Neuron (in vitro differentiated cells): ENCODE results near the gene PRDM10.
"Not testable (repeated sequence)": the region's sequence is repeated elsewhere in the genome, so short reads cannot be mapped to it uniquely, and the experiment has no call there.

Experiments
- H2AFZ ChIP-seq: one replicate; pipeline ENCODE4 v1.6.1; 2013; ENCODE audit warnings: low read depth, mild to moderate bottlenecking, inconsistent platforms, low read length, moderate library complexity
- H3K27me3 ChIP-seq: one replicate; pipeline ENCODE4 v1.6.1; 2013; ENCODE audit warnings: low read length; ENCODE audit not compliant: insufficient read depth
- H3K36me3 ChIP-seq: one replicate; pipeline ENCODE4 v1.6.1; 2013; ENCODE audit warnings: low read length; ENCODE audit not compliant: insufficient read depth
- H3K4me1 ChIP-seq: one replicate; pipeline ENCODE4 v1.6.1; 2013; ENCODE audit warnings: low read length; ENCODE audit not compliant: insufficient read depth
- H3K4me3 ChIP-seq: 2 replicates; pipeline ENCODE4 v1.5.1; 2013; ENCODE audit warnings: mild to moderate bottlenecking, low read length, moderate library complexity
- H3K9me3 ChIP-seq: one replicate; pipeline ENCODE4 v1.6.1; 2013; ENCODE audit warnings: low read length

The PRDM10 gene

GRCh38 chr11:129980086-129980485 lies 22.5 kb downstream of the PRDM10 start:
- no peaks in the 10 kb centered on the region for H3K27me3 ChIP-seq
- H3K9me3 ChIP-seq: no peaks in the 10 kb centered on the region
- H3K36me3 ChIP-seq: no peaks in the 10 kb centered on the region
- H3K4me1 ChIP-seq: peaks cover 16% of the 10 kb centered on the region
- H3K4me3 ChIP-seq: no peak overlapping the region
- no peak overlapping the region for H2AFZ ChIP-seq

DNA sequence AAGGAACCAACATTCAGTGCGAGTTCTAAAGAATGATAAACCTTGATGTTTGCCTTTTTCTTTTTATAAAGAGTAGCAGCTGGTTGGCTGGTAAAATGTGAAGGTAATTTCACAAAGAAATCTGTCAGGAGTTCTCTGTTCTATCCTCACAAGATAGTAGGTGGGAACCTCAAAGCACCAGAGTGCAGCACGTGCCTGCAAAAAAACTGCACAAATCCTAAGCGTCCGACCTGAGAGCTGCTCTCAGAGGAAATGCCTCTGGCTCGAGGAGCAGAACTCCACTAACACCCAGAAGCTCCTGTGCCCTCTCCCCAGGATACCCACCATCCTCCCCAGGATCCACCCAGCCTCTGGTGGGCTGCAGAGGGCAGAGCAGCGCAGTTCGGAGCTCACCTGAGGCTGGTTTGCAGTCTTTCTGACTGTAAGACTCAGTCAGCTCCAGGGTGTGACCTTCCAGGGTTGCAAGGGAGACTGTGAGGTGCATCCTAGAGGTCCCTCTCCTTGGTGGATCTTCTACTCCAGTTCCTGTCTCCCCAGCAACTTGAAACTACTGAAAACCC lies 23.5 kb downstream of the PRDM10 start:
- H3K4me1 ChIP-seq: peaks cover 10% of the 10 kb centered on the region
- no peaks in the 10 kb centered on the region for H3K9me3 ChIP-seq
- H3K36me3 ChIP-seq: no peaks in the 10 kb centered on the region
- H2AFZ ChIP-seq: no peak overlapping the region
- H3K4me3 ChIP-seq: no peak overlapping the region
- H3K27me3 ChIP-seq: no peaks in the 10 kb centered on the region

DNA sequence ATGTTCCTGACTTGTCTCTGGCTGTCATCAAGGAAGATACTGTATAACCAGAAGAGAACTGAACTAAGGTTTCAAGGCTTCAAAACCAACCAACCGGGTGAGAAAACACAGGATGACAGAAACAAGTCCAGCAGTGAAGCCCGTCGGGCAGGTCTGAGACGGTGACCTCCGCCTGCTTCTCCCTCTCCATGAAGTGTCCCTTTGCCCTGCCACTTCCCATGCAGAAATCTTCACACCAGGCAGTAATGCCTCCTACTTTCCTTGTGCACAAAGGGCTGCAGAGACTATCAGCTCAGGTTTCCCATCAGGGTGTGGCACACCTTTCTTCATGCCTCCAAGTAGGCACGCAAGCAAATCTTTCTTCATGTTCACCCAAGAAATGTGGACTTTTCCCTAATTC lies 24.2 kb downstream of the PRDM10 start:
- no peak overlapping the region for H3K4me3 ChIP-seq
- no peaks in the 10 kb centered on the region for H3K27me3 ChIP-seq
- no peaks in the 10 kb centered on the region for H3K9me3 ChIP-seq
- H3K36me3 ChIP-seq: no peaks in the 10 kb centered on the region
- no peak overlapping the region for H2AFZ ChIP-seq
- peaks cover 15% of the 10 kb centered on the region for H3K4me1 ChIP-seq

- H3K4me3 ChIP-seq: no peak overlapping the region
- H3K27me3 ChIP-seq: no peaks in the 10 kb centered on the region
- no peaks in the 10 kb centered on the region for H3K36me3 ChIP-seq
- peaks cover 27% of the 10 kb centered on the region for H3K4me1 ChIP-seq
- no peaks in the 10 kb centered on the region for H3K9me3 ChIP-seq
- no peak overlapping the region for H2AFZ ChIP-seq
Observed at GRCh38 chr11:129976328-129976727, 26.3 kb downstream of the PRDM10 start.

DNA sequence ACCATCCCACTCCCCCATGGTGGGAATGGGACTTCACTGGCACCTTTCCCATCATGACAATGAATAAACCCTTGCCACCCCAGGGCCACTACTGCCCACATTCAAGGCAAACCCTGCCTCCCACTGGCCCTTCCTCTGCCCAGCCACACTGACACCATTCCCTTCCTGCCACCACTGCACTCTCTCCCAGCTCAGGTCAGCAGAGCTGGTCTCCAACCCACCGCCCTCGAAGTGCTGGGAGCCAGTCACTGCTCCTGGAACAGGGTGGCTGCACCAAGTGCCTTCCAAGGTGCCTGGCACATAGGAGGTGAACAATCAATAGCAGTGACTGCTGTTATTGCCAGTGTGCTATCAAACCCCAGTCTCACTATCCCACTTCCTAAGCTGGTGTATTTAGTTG lies 27.1 kb downstream of the PRDM10 start:
- Histone ChIP-seq H3K4me3 (no peak overlapping the region), H3K36me3 (no peaks in the 10 kb centered on the region), H2AFZ (no peak overlapping the region)

GRCh38 chr11:129974672-129975071 lies 28.0 kb downstream of the PRDM10 start:
- Histone ChIP-seq H3K9me3 (no peaks in the 10 kb centered on the region), H2AFZ (no peak overlapping the region), H3K27me3 (no peaks in the 10 kb centered on the region), H3K4me3 (no peak overlapping the region), H3K4me1 (peaks cover 27% of the 10 kb centered on the region), H3K36me3 (no peaks in the 10 kb centered on the region)

More for the DNA sequence above, 27.1 kb downstream of the PRDM10 start:
- Histone ChIP-seq H3K27me3 (no peaks in the 10 kb centered on the region), H3K4me1 (peaks cover 27% of the 10 kb centered on the region), H3K9me3 (no peaks in the 10 kb centered on the region)

GRCh38 chr11:129974237-129974636 lies 28.4 kb downstream of the PRDM10 start:
- no peaks in the 10 kb centered on the region for H3K27me3 ChIP-seq
- H2AFZ ChIP-seq: no peak overlapping the region
- H3K4me3 ChIP-seq: no peak overlapping the region
- no peaks in the 10 kb centered on the region for H3K9me3 ChIP-seq
- H3K4me1 ChIP-seq: peaks cover 27% of the 10 kb centered on the region
- H3K36me3 ChIP-seq: no peaks in the 10 kb centered on the region

GRCh38 chr11:129973809-129974208 lies 28.8 kb downstream of the PRDM10 start:
- Histone ChIP-seq H3K9me3 (no peaks in the 10 kb centered on the region), H3K4me1 (peaks cover 27% of the 10 kb centered on the region), H2AFZ (no peak overlapping the region), H3K27me3 (no peaks in the 10 kb centered on the region), H3K4me3 (no peak overlapping the region), H3K36me3 (no peaks in the 10 kb centered on the region)

GRCh38 chr11:129973068-129973467 lies 29.6 kb downstream of the PRDM10 start:
- H2AFZ ChIP-seq: no peak overlapping the region
- H3K27me3 ChIP-seq: no peaks in the 10 kb centered on the region
- no peaks in the 10 kb centered on the region for H3K9me3 ChIP-seq
- H3K36me3 ChIP-seq: no peaks in the 10 kb centered on the region
- no peak overlapping the region for H3K4me3 ChIP-seq
- peaks cover 27% of the 10 kb centered on the region for H3K4me1 ChIP-seq

DNA sequence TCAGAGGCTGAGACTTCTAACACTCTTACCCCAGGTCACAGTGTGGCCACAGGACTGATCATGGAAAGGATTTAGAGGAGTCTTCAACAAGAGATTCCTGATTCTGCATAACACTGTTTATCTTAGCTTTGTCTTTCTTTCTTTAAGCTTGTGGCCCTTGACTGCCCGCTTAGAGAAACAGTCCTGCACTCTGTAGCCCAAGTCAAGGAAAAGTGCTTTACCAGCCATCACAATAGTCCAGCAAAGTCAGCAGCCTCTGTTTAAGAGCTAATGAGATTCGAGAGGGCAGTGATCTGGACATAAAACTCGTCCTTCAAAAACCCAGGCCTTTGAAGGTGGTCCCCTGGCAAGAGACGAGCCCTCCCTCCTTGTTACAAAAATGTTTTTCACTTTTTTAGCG lies 30.0 kb downstream of the PRDM10 start:
- Histone ChIP-seq H3K4me1 (peaks cover 27% of the 10 kb centered on the region), H2AFZ (no peak overlapping the region)

GRCh38 chr11:129971856-129972255 lies 30.8 kb downstream of the PRDM10 start:
- not testable (repeated sequence) for H3K27me3 ChIP-seq, H2AFZ ChIP-seq, H3K36me3 ChIP-seq, H3K4me3 ChIP-seq, H3K9me3 ChIP-seq
- peaks cover 25% of the 10 kb centered on the region for H3K4me1 ChIP-seq

More for the DNA sequence above, 30.0 kb downstream of the PRDM10 start:
- H3K36me3 ChIP-seq: no peaks in the 10 kb centered on the region
- no peaks in the 10 kb centered on the region for H3K27me3 ChIP-seq
- no peaks in the 10 kb centered on the region for H3K9me3 ChIP-seq
- no peak overlapping the region for H3K4me3 ChIP-seq

DNA sequence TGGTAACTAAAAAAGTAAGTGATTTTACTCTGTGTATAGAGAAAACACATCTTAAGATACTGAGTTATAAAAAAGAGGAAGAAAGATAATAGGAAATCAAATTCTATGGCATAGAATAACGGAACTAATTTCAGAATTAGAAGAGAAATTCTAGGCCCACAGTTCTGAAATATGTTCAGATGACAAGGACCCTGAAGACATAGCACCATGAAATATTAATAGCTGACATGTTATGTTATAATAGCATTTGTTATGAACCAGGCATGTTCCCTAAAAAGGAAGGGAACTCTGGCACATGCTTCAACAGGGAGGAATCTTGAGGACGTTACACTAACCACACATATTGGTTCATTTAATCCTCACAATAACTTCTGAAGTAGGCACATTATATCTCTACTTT lies 32.7 kb downstream of the PRDM10 start:
- H3K4me3 ChIP-seq: no peak overlapping the region
- H2AFZ ChIP-seq: no peak overlapping the region
- peaks cover 17% of the 10 kb centered on the region for H3K4me1 ChIP-seq
- no peaks in the 10 kb centered on the region for H3K27me3 ChIP-seq
- no peaks in the 10 kb centered on the region for H3K36me3 ChIP-seq
- no peaks in the 10 kb centered on the region for H3K9me3 ChIP-seq

DNA sequence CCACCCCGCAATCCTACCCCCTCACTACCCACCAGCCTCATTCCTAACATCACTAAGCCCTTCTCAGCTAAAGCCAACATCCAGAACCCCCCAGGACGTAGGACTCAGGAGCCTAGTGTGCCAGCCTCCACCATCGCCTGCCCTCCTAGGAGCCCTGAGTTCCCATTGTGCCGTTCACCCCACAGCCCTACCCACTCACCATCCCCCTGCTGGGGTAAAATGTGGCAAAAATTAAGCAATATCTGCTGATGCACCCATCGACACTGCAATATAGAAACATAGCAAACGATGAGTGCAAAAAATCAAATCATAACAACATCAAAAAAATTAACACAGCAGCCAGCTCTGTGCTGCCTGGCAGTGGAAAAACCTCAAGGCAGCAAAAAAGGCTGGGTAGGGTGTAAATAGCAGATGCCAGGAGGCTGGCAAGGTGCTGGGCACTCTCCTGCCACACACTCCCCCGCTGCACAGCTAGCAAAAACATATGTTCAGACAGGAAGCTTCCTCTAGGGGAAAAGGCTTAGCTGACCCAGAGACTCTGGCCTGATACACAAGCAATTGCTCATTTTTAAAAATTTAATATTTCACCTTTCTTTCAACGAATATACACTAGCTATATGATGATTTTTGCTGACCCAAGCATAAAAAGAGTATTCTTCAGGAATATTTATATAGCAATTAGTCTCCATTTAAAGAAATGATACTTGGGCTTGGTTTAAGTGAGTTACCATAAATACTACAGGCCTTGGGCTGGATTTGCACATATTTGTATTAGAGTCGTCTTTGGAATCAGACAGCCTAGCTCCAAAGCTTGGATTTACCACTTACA lies 33.8 kb downstream of the PRDM10 start:
- Histone ChIP-seq H3K27me3 (no peaks in the 10 kb centered on the region), H3K4me3 (no peak overlapping the region), H3K9me3 (no peaks in the 10 kb centered on the region), H3K36me3 (no peaks in the 10 kb centered on the region), H2AFZ (no peak overlapping the region), H3K4me1 (peaks cover 15% of the 10 kb centered on the region)
